T-helper 17 cell (primary cell): ENCODE results near the gene DVL3. TPM values are rescaled to one million over a fixed set of nuclear protein-coding genes. Genes with fewer than 3 reads are reported as not detected.

ENCODE experiments used
- ATAC-seq: fragments of 150-1000 bp; cut with Tn5 transposase; 2 replicates; pipeline ENCODE4 v1.10.0; 2021; ENCODE audit warnings: mild to moderate bottlenecking, moderate library complexity
- DNase-seq, 3 donors: peaks; one replicate each; pipeline versions ENCODE4 v3.0.0 to v3.0.0-alpha.2; 2020 to 2021
- H3K9me3 ChIP-seq: one replicate; pipeline ENCODE4 v1.7.0; 2013; ENCODE audit warnings: low read length, mild to moderate bottlenecking; ENCODE audit not compliant: control insufficient read depth, poor library complexity, severe bottlenecking
- H3K27ac Mint-ChIP-seq: one replicate; pipeline ENCODE4 v1.8.0; 2022; ENCODE audit warnings: mild to moderate bottlenecking, moderate library complexity, mixed read lengths
- H3K27me3 Mint-ChIP-seq: one replicate; pipeline ENCODE4 v1.8.0; 2022; ENCODE audit warnings: mixed read lengths
- H3K36me3 Mint-ChIP-seq: one replicate; pipeline ENCODE4 v1.8.0; 2022; ENCODE audit warnings: low read depth, mixed read lengths
- H3K4me1 Mint-ChIP-seq: one replicate; pipeline ENCODE4 v1.8.0; 2022; ENCODE audit warnings: mild to moderate bottlenecking, mixed read lengths
- H3K4me3 Mint-ChIP-seq: one replicate; pipeline ENCODE4 v1.8.0; 2022; ENCODE audit warnings: mild to moderate bottlenecking, moderate library complexity, mixed read lengths
- total RNA-seq, 4 donors: library from RNA in 2 of 4; stranded (reverse) in 2 of 4; gene quantifications; one replicate each; pipeline ENCODE4 v1.2.3 and lab custom pipeline; 2022 to 2026

DVL3 gene
- total RNA-seq, 2 donors from 2014 or later: 31.5 to 42.9 TPM

DNA sequence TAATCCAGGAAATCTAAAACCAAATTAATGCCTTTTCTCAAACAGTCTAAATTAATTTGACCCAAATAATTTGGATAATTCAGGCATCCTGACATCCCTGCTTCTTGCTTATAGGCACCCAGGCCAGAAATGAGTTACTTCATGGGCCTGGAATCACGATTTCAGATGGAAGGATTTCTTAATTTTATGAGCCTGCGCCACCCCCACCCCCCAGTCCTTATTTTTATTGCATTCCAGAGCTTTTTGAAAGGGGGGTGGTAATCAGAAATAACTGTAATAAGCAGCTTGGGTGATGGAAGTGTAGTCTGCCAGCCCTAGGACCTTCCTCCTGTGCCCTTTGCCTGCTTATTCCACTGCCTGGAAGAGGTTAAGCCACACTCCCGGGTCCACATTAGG, 20.8 kb downstream of the DVL3 start:
- H3K36me3 Mint-ChIP-seq: peaks cover 5% of the 10 kb centered on the region
- no peak for ATAC-seq
- peak overlapping the region; percentile 96 for H3K4me3 Mint-ChIP-seq

DNA sequence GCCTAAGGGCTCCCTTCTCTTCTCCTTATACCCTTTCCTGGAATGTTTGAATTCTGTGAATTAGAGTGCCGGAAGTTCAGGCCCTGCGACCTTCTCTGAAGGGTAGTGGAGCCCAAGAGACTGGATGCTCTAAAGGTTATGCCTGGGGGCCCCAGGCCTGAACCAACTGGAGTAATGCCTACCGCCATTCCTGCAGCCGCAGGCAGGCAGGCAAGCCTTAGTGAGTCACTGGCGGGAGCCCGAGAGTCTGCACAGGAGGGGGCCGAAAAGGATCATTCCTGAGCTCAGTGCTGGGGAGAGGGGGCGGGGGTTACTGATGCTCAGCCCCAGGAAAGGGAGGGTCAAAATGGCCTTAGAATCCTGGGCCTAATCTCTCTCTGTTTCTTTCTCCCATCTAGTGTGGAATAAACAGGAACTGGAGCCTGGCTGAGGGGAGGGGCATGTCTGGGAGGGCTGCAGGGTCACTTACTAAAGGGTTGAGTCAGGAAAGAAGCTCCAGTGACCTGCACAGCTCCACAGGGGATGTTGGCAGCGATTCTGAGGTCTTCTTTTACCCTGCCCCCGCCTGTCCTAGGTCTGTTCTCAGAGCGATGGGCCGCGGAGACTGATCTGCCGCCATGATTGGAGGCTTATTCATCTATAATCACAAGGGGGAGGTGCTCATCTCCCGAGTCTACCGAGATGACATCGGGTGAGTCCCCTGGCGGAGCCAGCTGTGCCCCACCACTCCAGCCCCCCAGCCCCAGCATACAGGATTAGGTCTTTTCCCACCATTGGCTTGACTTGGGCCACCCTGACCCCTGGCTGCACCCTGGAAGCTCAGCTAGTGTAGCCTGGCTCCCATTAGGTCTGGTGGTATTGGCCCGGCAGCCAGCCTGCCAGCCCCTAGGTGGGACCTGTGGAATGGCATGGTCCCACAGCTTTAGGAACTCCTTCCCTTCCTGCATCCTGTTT, 21.5 kb downstream of the DVL3 start:
- no peaks in the 10 kb centered on the region for H3K9me3 ChIP-seq
- ATAC-seq: no peak
- H3K27me3 Mint-ChIP-seq: no peaks in the 10 kb centered on the region
- H3K4me3 Mint-ChIP-seq: peak overlapping the region; percentile 96
- H3K27ac Mint-ChIP-seq: peak overlapping the region; percentile 97
- H3K36me3 Mint-ChIP-seq: peaks cover 5% of the 10 kb centered on the region
- H3K4me1 Mint-ChIP-seq: peaks cover 20% of the 10 kb centered on the region
- DNase-seq: no peak

More for the DNA sequence above, 20.8 kb downstream of the DVL3 start:
- Mint-ChIP-seq H3K27ac (peak overlapping the region; percentile 97), H3K27me3 (no peaks in the 10 kb centered on the region), H3K4me1 (peaks cover 24% of the 10 kb centered on the region)
- no peaks in the 10 kb centered on the region for H3K9me3 ChIP-seq
- no peak for DNase-seq

DNA sequence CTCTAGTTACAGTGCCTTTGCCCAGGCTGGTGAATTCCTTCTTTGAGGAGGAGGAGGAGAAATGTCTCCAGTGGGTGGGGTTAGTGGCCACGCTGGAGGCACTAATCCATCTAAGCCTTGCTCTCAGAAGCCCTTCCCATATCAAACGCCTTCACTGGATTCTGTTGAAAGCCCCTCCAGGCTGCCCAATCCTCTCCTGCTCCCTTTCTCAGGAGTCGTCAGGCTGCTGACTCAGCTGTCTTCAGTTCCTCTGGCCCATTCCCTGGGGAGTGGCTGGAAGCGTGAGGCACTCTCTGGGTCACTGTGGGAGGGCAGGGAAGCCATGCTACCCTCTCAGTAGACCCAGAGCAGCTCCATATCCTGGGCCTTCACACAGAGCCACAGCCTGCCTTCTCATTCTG, 22.2 kb downstream of the DVL3 start:
- H3K4me1 Mint-ChIP-seq: peaks cover 20% of the 10 kb centered on the region
- H3K4me3 Mint-ChIP-seq: no peak overlapping the region
- no peak overlapping the region for H3K27ac Mint-ChIP-seq
- H3K9me3 ChIP-seq: no peaks in the 10 kb centered on the region
- ATAC-seq: no peak
- DNase-seq: no peak
- no peaks in the 10 kb centered on the region for H3K27me3 Mint-ChIP-seq
- peaks cover 5% of the 10 kb centered on the region for H3K36me3 Mint-ChIP-seq

DNA sequence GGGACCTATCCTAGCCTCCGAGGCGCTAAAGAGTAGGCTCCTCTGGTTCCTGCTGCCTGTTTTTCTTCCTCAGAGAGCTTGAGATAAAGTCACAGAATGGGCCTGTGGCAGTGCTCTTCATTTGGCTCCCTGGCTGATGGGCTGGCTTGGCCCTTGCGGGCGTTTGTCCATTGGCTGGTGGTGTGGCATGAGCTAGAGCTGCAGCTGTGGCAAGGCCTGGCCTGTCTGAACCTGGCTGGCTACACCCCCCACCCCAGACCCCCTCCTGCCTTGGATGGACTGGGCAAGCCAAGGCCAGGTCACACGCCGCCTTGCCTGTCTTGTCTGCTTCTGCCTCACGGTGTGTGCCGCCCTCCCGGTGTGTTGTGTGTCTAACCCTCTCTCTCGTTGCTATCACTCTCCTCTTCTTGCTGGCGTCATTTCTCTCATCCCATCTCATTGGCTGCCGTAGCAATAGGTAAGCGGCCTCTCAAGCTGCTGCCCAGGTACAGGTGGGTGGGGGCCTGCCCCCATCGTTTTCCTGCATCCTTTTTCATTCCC, 22.7 kb downstream of the DVL3 start:
- Mint-ChIP-seq H3K27ac (peak overlapping the region; percentile 19), H3K4me3 (no peak overlapping the region), H3K36me3 (peaks cover 5% of the 10 kb centered on the region), H3K27me3 (no peaks in the 10 kb centered on the region), H3K4me1 (peaks cover 18% of the 10 kb centered on the region)
- H3K9me3 ChIP-seq: no peaks in the 10 kb centered on the region
- DNase-seq (no peak), ATAC-seq (no peak)

DNA sequence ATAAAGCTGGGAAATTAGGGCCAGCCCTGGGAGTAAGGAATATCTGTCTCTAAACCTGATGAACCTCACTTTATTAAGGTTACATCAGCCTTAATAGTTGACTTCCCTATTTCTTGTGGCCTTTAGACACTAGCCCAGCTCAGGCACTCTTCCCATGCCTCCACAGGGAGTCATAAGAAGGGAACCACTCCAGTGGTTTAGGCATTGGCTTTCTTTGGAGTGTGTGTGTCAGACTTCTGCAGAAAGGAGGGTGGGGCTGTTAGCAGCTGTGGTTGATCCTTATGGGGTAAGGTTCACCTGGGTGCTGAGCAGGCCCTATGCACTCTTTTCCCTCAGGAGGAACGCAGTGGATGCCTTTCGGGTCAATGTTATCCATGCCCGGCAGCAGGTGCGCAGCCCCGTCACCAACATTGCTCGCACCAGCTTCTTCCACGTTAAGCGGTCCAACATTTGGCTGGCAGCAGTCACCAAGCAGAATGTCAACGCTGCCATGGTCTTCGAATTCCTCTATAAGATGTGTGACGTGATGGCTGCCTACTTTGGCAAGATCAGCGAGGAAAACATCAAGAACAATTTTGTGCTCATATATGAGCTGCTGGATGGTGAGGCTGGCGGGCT, 23.5 kb downstream of the DVL3 start:
- DNase-seq (no peak), ATAC-seq (no peak)
- peak overlapping the region; percentile 57 for H3K27ac Mint-ChIP-seq
- H3K4me1 Mint-ChIP-seq: peaks cover 14% of the 10 kb centered on the region
- no peaks in the 10 kb centered on the region for H3K9me3 ChIP-seq
- no peaks in the 10 kb centered on the region for H3K27me3 Mint-ChIP-seq
- peaks cover 5% of the 10 kb centered on the region for H3K36me3 Mint-ChIP-seq
- no peak overlapping the region for H3K4me3 Mint-ChIP-seq

- no peaks in the 10 kb centered on the region for H3K9me3 ChIP-seq
- Mint-ChIP-seq H3K36me3 (peaks cover 5% of the 10 kb centered on the region), H3K27ac (no peak overlapping the region), H3K27me3 (no peaks in the 10 kb centered on the region), H3K4me1 (peaks cover 18% of the 10 kb centered on the region), H3K4me3 (no peak overlapping the region)
- ATAC-seq: no peak
- DNase-seq: no peak
Observed at GRCh38 chr3:184180165-184180564, 25.0 kb downstream of the DVL3 start.

- H3K9me3 ChIP-seq: no peaks in the 10 kb centered on the region
- Mint-ChIP-seq H3K36me3 (peaks cover 4% of the 10 kb centered on the region), H3K4me1 (peaks cover 15% of the 10 kb centered on the region), H3K27me3 (no peaks in the 10 kb centered on the region), H3K4me3 (no peak overlapping the region), H3K27ac (no peak overlapping the region)
- DNase-seq (no peak), ATAC-seq (no peak)
Observed at GRCh38 chr3:184181596-184181995, 26.4 kb downstream of the DVL3 start.

- H3K36me3 Mint-ChIP-seq: peaks cover 5% of the 10 kb centered on the region
- H3K9me3 ChIP-seq: no peaks in the 10 kb centered on the region
- ATAC-seq: no peak
- H3K4me1 Mint-ChIP-seq: peaks cover 29% of the 10 kb centered on the region
- H3K27ac Mint-ChIP-seq: no peak overlapping the region
- no peak overlapping the region for H3K4me3 Mint-ChIP-seq
- H3K27me3 Mint-ChIP-seq: no peaks in the 10 kb centered on the region
- DNase-seq: no peak
Observed at GRCh38 chr3:184183679-184184078, 28.5 kb downstream of the DVL3 start.

DNA sequence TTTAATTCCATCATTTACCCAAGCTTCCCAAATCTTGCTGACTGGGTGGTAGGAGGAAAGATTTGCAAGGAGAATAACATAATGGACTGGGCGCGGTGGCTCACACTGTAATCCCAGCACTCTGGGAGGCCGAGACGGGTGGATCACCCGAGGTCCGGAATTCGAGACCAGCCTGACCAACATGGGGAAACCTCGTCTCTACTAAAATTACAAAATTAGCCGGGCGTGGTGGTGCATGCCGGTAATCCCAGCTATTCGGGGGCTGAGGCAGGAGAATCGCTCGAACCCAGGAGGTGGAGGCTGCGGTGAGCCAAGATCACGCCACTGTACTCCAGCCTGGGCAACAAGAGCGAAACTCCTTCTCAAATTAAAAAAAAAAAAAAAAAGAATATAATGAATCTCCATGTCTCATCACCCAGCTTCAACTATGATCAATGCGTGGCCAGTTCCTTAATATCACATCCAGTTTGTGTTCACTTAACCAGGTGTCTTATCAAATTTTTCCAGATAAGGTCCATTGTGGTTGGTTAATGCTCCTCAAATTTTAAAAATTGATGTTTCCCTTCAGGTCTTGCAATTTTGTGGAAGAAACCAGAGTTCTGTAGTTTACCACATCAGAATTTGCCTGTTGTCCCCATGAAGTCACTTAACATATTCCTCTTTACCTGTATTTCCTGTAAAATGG, 29.5 kb downstream of the DVL3 start:
- DNase-seq (no peak), ATAC-seq (no peak)
- peak overlapping the region; percentile 96 for H3K27ac Mint-ChIP-seq
- H3K27me3 Mint-ChIP-seq: no peaks in the 10 kb centered on the region
- peaks cover 31% of the 10 kb centered on the region for H3K4me1 Mint-ChIP-seq
- no peak overlapping the region for H3K4me3 Mint-ChIP-seq
- H3K36me3 Mint-ChIP-seq: peaks cover 5% of the 10 kb centered on the region
- no peaks in the 10 kb centered on the region for H3K9me3 ChIP-seq

DNA sequence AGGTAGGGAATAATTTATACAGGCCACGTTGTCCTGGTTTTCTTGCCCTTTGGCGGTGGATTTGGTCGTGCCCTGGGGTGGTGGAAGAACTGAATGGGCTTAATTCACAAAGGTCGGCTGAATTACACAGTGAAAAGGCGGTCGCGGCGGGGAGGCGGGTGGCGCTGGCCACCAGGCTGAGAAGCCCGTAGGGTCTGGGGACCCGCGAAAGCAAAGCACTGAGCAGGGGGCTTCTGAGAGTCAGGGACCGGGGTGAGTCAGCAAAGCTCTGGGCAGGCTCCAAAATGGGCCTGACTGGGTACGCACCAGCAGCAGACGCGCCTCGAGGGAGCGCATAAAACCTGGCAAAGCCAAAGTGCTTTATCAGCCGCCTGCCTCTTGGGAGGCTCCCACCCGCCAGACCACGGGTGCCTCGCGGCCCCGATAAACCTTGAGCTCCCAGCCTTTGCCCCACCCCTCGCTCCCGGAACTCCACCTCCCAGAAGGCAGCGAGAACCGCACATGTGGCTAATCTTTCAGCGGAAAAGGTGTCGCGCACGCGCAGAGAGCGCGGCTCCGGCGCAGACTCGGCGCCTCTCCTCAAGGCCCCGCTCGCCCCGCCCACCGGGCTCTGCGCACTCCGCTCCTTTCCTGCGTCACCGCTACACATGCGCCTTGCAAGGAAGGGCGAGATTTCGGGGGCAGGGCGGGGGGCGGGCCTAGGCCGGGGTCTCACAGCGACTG, 30.4 kb downstream of the DVL3 start:
- Mint-ChIP-seq H3K4me3 (peak overlapping the region; percentile 96), H3K36me3 (peaks cover 5% of the 10 kb centered on the region), H3K27me3 (no peaks in the 10 kb centered on the region), H3K4me1 (peaks cover 33% of the 10 kb centered on the region), H3K27ac (peak overlapping the region; percentile 96)
- DNase-seq: peak; percentile 98 to 100 (median 100)
- ATAC-seq: peak; percentile 94
- no peaks in the 10 kb centered on the region for H3K9me3 ChIP-seq

GRCh38 chr3:184186184-184186901, 31.2 kb downstream of the DVL3 start, which contains the start of gene ABCF3:
Gene ABCF3 (plus strand): TSS chr3:184186199. CDS start chr3:184186208, 9 bp downstream.
- Mint-ChIP-seq H3K4me3 (peak within 1 kb of the TSS; percentile 96), H3K27ac (peak within 1 kb of the TSS; percentile 96), H3K36me3 (peaks cover 5% of the 10 kb centered on the region), H3K27me3 (no peaks in the 10 kb centered on the region), H3K4me1 (peaks cover 33% of the 10 kb centered on the region)
- ATAC-seq: peak; percentile 26
- DNase-seq: no peak
- H3K9me3 ChIP-seq: no peaks in the 10 kb centered on the region

GRCh38 chr3:184186902-184187207, 31.7 kb downstream of the DVL3 start:
- H3K27me3 Mint-ChIP-seq: no peaks in the 10 kb centered on the region
- DNase-seq: no peak
- peaks cover 33% of the 10 kb centered on the region for H3K4me1 Mint-ChIP-seq
- H3K4me3 Mint-ChIP-seq: peak overlapping the region; percentile 96
- H3K36me3 Mint-ChIP-seq: peaks cover 5% of the 10 kb centered on the region
- peak overlapping the region; percentile 96 for H3K27ac Mint-ChIP-seq
- no peaks in the 10 kb centered on the region for H3K9me3 ChIP-seq
- ATAC-seq: no peak
